Measurements from ENCODE around the gene NOS2. TPM values are rescaled to one million over a fixed set of nuclear protein-coding genes. Genes with fewer than 3 reads are reported as not detected.

NOS2 gene
- polyA plus RNA-seq, 1 donor (not counting 4 experiments of a cell fraction or from before 2014, with no cell fraction given) = not detected

DNA sequence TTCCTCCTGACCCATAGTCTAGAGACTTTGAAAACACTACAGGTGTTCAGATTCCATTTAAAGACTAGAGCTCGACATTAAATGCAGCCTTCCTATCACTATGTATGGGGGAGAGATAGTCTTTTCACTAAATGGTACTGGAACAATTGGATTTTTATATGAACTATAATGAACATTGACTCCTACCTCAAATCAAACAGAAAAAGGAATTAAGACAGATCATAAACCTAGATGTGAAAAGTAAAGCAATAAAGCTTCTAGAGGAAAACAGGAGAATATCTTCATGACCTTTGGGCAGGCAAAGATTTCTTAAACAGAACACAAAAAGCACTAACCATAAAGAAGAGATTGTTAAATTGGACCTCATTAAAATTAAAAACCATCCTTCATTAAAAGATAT lies 18.8 kb upstream of the NOS2 start:
- no peak overlapping the region for H3K4me2 ChIP-seq (ENCODE audit: control insufficient read depth, extremely low read depth, insufficient read depth, low read depth, low read length)
- no peak for DNase-seq (ENCODE audit: low read depth, low spot score)
- H3K4me3 ChIP-seq (ENCODE audit: control insufficient read depth in 2 of 3, extremely low read depth in 1 of 3, insufficient read depth in 2 of 3, low read depth in 1 of 3, low read length in 3 of 3) = no peak overlapping the region
- no peak overlapping the region for H3K27ac ChIP-seq (ENCODE audit: control insufficient read depth, insufficient read depth, low read length)
- TF ChIP-seq EZH2 (IDR thresholded peaks at IDR 0.05; ENCODE audit: low read length) (no peak), CTCF (optimal IDR thresholded peaks at IDR 0.05 in 1 of 3, IDR thresholded peaks at IDR 0.05 in 1 of 3, conservative IDR thresholded peaks at IDR 0.05 in 1 of 3; ENCODE audit: extremely low read depth in 1 of 3, insufficient read depth in 2 of 3, low read length in 3 of 3) (no peak)
- no peaks in the 10 kb centered on the region for H4K20me1 ChIP-seq (ENCODE audit: control insufficient read depth, extremely low read depth, insufficient read depth, low read length)
- dilution Hi-C loops (cut with MboI; ENCODE audit: extremely low pct_ligation_motif_present, low sequenced_read_pairs) = no loop called here
- FAIRE-seq = no peak
- H3K4me1 ChIP-seq (ENCODE audit: control insufficient read depth, extremely low read depth, insufficient read depth, low read length) = no peaks in the 10 kb centered on the region
- no peak overlapping the region for H2AFZ ChIP-seq (ENCODE audit: control insufficient read depth, low read length)
- no peaks in the 10 kb centered on the region for H3K9me1 ChIP-seq (ENCODE audit: control insufficient read depth, extremely low read depth, insufficient read depth, low read length)
- no peak overlapping the region for H3K9ac ChIP-seq (ENCODE audit: control insufficient read depth, extremely low read depth, insufficient read depth, low read length)
- H3K9me3 ChIP-seq (ENCODE audit: control insufficient read depth, low read depth, low read length) = peaks cover 2% of the 10 kb centered on the region
- H3K79me2 ChIP-seq (ENCODE audit: control insufficient read depth, insufficient read depth, low read length) = no peaks in the 10 kb centered on the region
- peaks cover 4% of the 10 kb centered on the region for H3K27me3 ChIP-seq (ENCODE audit: control insufficient read depth, extremely low read depth, insufficient read depth, low read length)
- no peaks in the 10 kb centered on the region for H3K36me3 ChIP-seq (ENCODE audit: control insufficient read depth in 2 of 2, extremely low read depth in 1 of 2, insufficient read depth in 2 of 2, low read length in 2 of 2)

- FAIRE-seq = no peak
- dilution Hi-C loops (cut with MboI; ENCODE audit: extremely low pct_ligation_motif_present, low sequenced_read_pairs) = no loop called here
Measured at GRCh38 chr17:27818401-27819105, 18.2 kb upstream of the NOS2 start.

More at GRCh38 chr17:27818401-27819105, 18.2 kb upstream of the NOS2 start:
- DNase-seq (ENCODE audit: low read depth, low spot score) = no peak
- TF ChIP-seq CTCF (optimal IDR thresholded peaks at IDR 0.05 in 1 of 3, IDR thresholded peaks at IDR 0.05 in 1 of 3, conservative IDR thresholded peaks at IDR 0.05 in 1 of 3; ENCODE audit: extremely low read depth in 1 of 3, insufficient read depth in 2 of 3, low read length in 3 of 3) = no peak
- TF ChIP-seq EZH2 (IDR thresholded peaks at IDR 0.05; ENCODE audit: low read length) = no peak
- Histone ChIP-seq H3K9me1 (ENCODE audit: control insufficient read depth, extremely low read depth, insufficient read depth, low read length) (no peaks in the 10 kb centered on the region), H3K27me3 (ENCODE audit: control insufficient read depth, extremely low read depth, insufficient read depth, low read length) (peaks cover 4% of the 10 kb centered on the region), H2AFZ (ENCODE audit: control insufficient read depth, low read length) (no peak overlapping the region), H3K4me1 (ENCODE audit: control insufficient read depth, extremely low read depth, insufficient read depth, low read length) (no peaks in the 10 kb centered on the region), H3K36me3 (ENCODE audit: control insufficient read depth in 2 of 2, extremely low read depth in 1 of 2, insufficient read depth in 2 of 2, low read length in 2 of 2) (no peaks in the 10 kb centered on the region), H3K9me3 (ENCODE audit: control insufficient read depth, low read depth, low read length) (peaks cover 2% of the 10 kb centered on the region), H3K79me2 (ENCODE audit: control insufficient read depth, insufficient read depth, low read length) (no peaks in the 10 kb centered on the region), H3K4me2 (ENCODE audit: control insufficient read depth, extremely low read depth, insufficient read depth, low read depth, low read length) (no peak overlapping the region), H3K4me3 (ENCODE audit: control insufficient read depth in 2 of 3, extremely low read depth in 1 of 3, insufficient read depth in 2 of 3, low read depth in 1 of 3, low read length in 3 of 3) (no peak overlapping the region), H4K20me1 (ENCODE audit: control insufficient read depth, extremely low read depth, insufficient read depth, low read length) (no peaks in the 10 kb centered on the region), H3K27ac (ENCODE audit: control insufficient read depth, insufficient read depth, low read length) (no peak overlapping the region), H3K9ac (ENCODE audit: control insufficient read depth, extremely low read depth, insufficient read depth, low read length) (no peak overlapping the region)
